Measurements from ENCODE around the gene ADCYAP1R1. TPM values are rescaled to one million over a fixed set of nuclear protein-coding genes. Genes with fewer than 3 reads are reported as not detected.

ADCYAP1R1 gene
- total RNA-seq, 4 donors from 2014 or later: 13.9 to 36.3 (median 24.2) TPM

- Histone ChIP-seq H3K27ac (peak overlapping the region in 3 of 4 donors; percentile 42 to 72 (median 68)), H3K4me3 (no peak overlapping the region), H3K36me3 (no peaks in the 10 kb centered on the region), H3K9me3 (no peaks in the 10 kb centered on the region), H3K27me3 (peaks cover 42% of the 10 kb centered on the region), H3K4me1 (peaks cover 0 to 24% (median 9%) of the 10 kb centered on the region in 3 donors)
- WGBS, 2 donors (ENCODE audit: low coverage in 1 of 2): 54 to 63% methylated on average over 4 of the region's 5 CpGs
- TF ChIP-seq POLR2A (IDR thresholded peaks at IDR 0.05): no peak
- TF ChIP-seq POLR2AphosphoS5 (IDR thresholded peaks at IDR 0.05): peak; percentile 60
- TF ChIP-seq CTCF (IDR thresholded peaks at IDR 0.05): no peak
- TF ChIP-seq EP300 (IDR thresholded peaks at IDR 0.05): no peak
- ATAC-seq: peak; percentile 63
Measured at GRCh38 chr7:31083210-31083786, 31.2 kb downstream of the ADCYAP1R1 start.

- peaks cover 32% of the 10 kb centered on the region for H3K27me3 ChIP-seq
- H3K4me1 ChIP-seq: peaks cover 0 to 24% (median 9%) of the 10 kb centered on the region in 3 donors
- no peaks in the 10 kb centered on the region for H3K9me3 ChIP-seq
- TF ChIP-seq CTCF (IDR thresholded peaks at IDR 0.05): no peak
- TF ChIP-seq POLR2AphosphoS5 (IDR thresholded peaks at IDR 0.05): no peak
- TF ChIP-seq EP300 (IDR thresholded peaks at IDR 0.05): no peak
- no peak for TF ChIP-seq POLR2A (IDR thresholded peaks at IDR 0.05)
- peak overlapping the region in 2 of 4 donors; percentile 68 to 72 for H3K27ac ChIP-seq
- H3K36me3 ChIP-seq: no peaks in the 10 kb centered on the region
- H3K4me3 ChIP-seq: no peak overlapping the region
- peak; percentile 5 for ATAC-seq
- WGBS, 2 donors (ENCODE audit: low coverage in 1 of 2): 78% methylated on average over 1 of the region's 1 CpG; no CpG with 5 or more reads in 1 of the 2 donors
Measured at GRCh38 chr7:31084226-31084625, 32.1 kb downstream of the ADCYAP1R1 start.

- ATAC-seq: no peak
- Histone ChIP-seq H3K27me3 (peaks cover 10% of the 10 kb centered on the region), H3K27ac (no peak overlapping the region), H3K4me3 (no peak overlapping the region), H3K36me3 (no peaks in the 10 kb centered on the region), H3K9me3 (no peaks in the 10 kb centered on the region), H3K4me1 (peaks cover 0 to 14% (median 8%) of the 10 kb centered on the region in 3 donors)
- 90 to 100% methylated on average over 1 to 2 of the region's 6 CpGs for WGBS, 2 donors (ENCODE audit: low coverage in 1 of 2)
- no peak for TF ChIP-seq POLR2AphosphoS5 (IDR thresholded peaks at IDR 0.05)
- no peak for TF ChIP-seq EP300 (IDR thresholded peaks at IDR 0.05)
Measured at GRCh38 chr7:31087351-31087750, 35.2 kb downstream of the ADCYAP1R1 start.

- Histone ChIP-seq H3K36me3 (peaks cover 0 to 26% of the 10 kb centered on the region in 2 donors), H3K27me3 (peaks cover 34% of the 10 kb centered on the region), H3K4me3 (no peak overlapping the region), H3K9me3 (no peaks in the 10 kb centered on the region), H3K27ac (no peak overlapping the region), H3K4me1 (no peaks in the 10 kb centered on the region)
- no peak for ATAC-seq
- 40 to 78% methylated on average over 1 to 2 of the region's 2 CpGs for WGBS, 2 donors (ENCODE audit: low coverage in 1 of 2)
- TF ChIP-seq POLR2AphosphoS5 (IDR thresholded peaks at IDR 0.05): no peak
- no peak for TF ChIP-seq POLR2A (IDR thresholded peaks at IDR 0.05)
- no peak for TF ChIP-seq EP300 (IDR thresholded peaks at IDR 0.05)
- TF ChIP-seq CTCF (IDR thresholded peaks at IDR 0.05): no peak
Measured at GRCh38 chr7:31091924-31092434, 39.9 kb downstream of the ADCYAP1R1 start.

- H3K9me3 ChIP-seq: no peaks in the 10 kb centered on the region
- TF ChIP-seq CTCF (IDR thresholded peaks at IDR 0.05) (no peak), POLR2AphosphoS5 (IDR thresholded peaks at IDR 0.05) (no peak), EP300 (IDR thresholded peaks at IDR 0.05) (no peak), POLR2A (IDR thresholded peaks at IDR 0.05) (no peak)
- no peak for ATAC-seq
- H3K4me1 ChIP-seq: no peaks in the 10 kb centered on the region
- H3K27me3 ChIP-seq: peaks cover 38% of the 10 kb centered on the region
- whole genome bisulfite sequencing, 2 donors (ENCODE audit: low coverage in 1 of 2): 85% methylated on average over 4 of the region's 4 CpGs; no CpG with 5 or more reads in 1 of the 2 donors
- H3K36me3 ChIP-seq: peaks cover 0 to 26% of the 10 kb centered on the region in 2 donors
- no peak overlapping the region for H3K27ac ChIP-seq
- H3K4me3 ChIP-seq: no peak overlapping the region
Measured at GRCh38 chr7:31092606-31093005, 40.5 kb downstream of the ADCYAP1R1 start.

All from gastroesophageal sphincter (tissue), 4 donors.